ENCODE data around the gene CDYL. TPM values are rescaled to one million over a fixed set of nuclear protein-coding genes. Genes with fewer than 3 reads are reported as not detected.

CDYL gene
- total and polyA plus RNA-seq, 2 of the 4 experiments (the other 2 are of a cell fraction), result 14.2 to 92.1 TPM

- no peak overlapping the region for H2BK5ac ChIP-seq (ENCODE audit: low read depth, low read length, poor library complexity, severe bottlenecking)
- dilution Hi-C loops (cut with HindIII; ENCODE audit: low sequenced_read_pairs, unreplicated experiment), result no loop called here
- in situ Hi-C loops (cut with MboI; ENCODE audit: low sequenced_read_pairs), result no loop called here
- H4K20me1 ChIP-seq (ENCODE audit: insufficient read depth, low read length), result peaks cover 73% of the 10 kb centered on the region
- H2AK5ac ChIP-seq (ENCODE audit: low read depth, low read length), result no peak overlapping the region
- TF ChIP-seq BHLHE40 (IDR thresholded peaks at IDR 0.05; ENCODE audit: low read depth, low read length), result no peak
- no peak for TF ChIP-seq MAZ (IDR thresholded peaks at IDR 0.05; ENCODE audit: borderline replicate concordance, low read depth, low read length)
- TF ChIP-seq MAFK (IDR thresholded peaks at IDR 0.05; ENCODE audit: low read depth, low read length), result no peak
- no peak for TF ChIP-seq ELK1 (IDR thresholded peaks at IDR 0.05; ENCODE audit: borderline replicate concordance, low read depth, low read length)
- no peak for TF ChIP-seq CEBPB (IDR thresholded peaks at IDR 0.05; ENCODE audit: low read depth, low read length)
- no peak for TF ChIP-seq RFX5 (IDR thresholded peaks at IDR 0.05; ENCODE audit: low read depth, low read length)
- no peak for TF ChIP-seq SMC3 (IDR thresholded peaks at IDR 0.05; ENCODE audit: low read depth, low read length)
- no peak for TF ChIP-seq MXI1 (IDR thresholded peaks at IDR 0.05; ENCODE audit: borderline replicate concordance, low read depth, low read length)
- no peak for TF ChIP-seq RAD21 (IDR thresholded peaks at IDR 0.05; ENCODE audit: low read length)
- TF ChIP-seq CTCF (conservative IDR thresholded peaks at IDR 0.05; ENCODE audit: low read depth, low read length), result no peak
- TF ChIP-seq NFE2L2 (IDR thresholded peaks at IDR 0.05; ENCODE audit: low read depth, low read length), result no peak
- TF ChIP-seq RCOR1 (IDR thresholded peaks at IDR 0.05; ENCODE audit: insufficient replicate concordance, low read length), result no peak
- H3K36me3 ChIP-seq (ENCODE audit: control insufficient read depth, insufficient read depth, low read length), result no peaks in the 10 kb centered on the region
- H3K9ac ChIP-seq (ENCODE audit: low read depth, low read length), result no peak overlapping the region
- no peak overlapping the region for H3K23ac ChIP-seq (ENCODE audit: low read depth, low read length)
- no peak overlapping the region for H2BK15ac ChIP-seq (ENCODE audit: low read depth, low read length)
- H4K8ac ChIP-seq (ENCODE audit: low read depth in 2 of 2, low read length in 2 of 2), result no peak overlapping the region
- ATAC-seq (ENCODE audit: low read depth) (no peak), DNase-seq (no peak)
- H3K27ac ChIP-seq (ENCODE audit: insufficient read depth, low read length), result no peak overlapping the region
- H3K18ac ChIP-seq (ENCODE audit: low read depth, low read length), result no peak overlapping the region
- H4K91ac ChIP-seq (ENCODE audit: insufficient read depth, low read depth, low read length), result no peak overlapping the region
- no peak overlapping the region for H2BK120ac ChIP-seq (ENCODE audit: low read depth, low read length)
- no peaks in the 10 kb centered on the region for H3K9me3 ChIP-seq (ENCODE audit: control insufficient read depth, insufficient read depth, low read length)
- H3K79me1 ChIP-seq (ENCODE audit: low read depth in 1 of 2, low read length in 2 of 2), result peaks cover 18 to 79% of the 10 kb centered on the region in 2 experiments
- no peak overlapping the region for H3K4me3 ChIP-seq (ENCODE audit: insufficient read depth, low read depth, low read length)
- no TSS peak for BruUV-seq (replicated peaks)
- peaks cover 8% of the 10 kb centered on the region for H3K4me1 ChIP-seq (ENCODE audit: control insufficient read depth, insufficient read depth, low read length)
- no peak overlapping the region for H3K4me2 ChIP-seq (ENCODE audit: low read depth, low read length)
- H4K5ac ChIP-seq (ENCODE audit: low read depth, low read length), result no peak overlapping the region
- ChIA-PET POLR2A (ENCODE audit: unreplicated experiment) (no interaction called here), CTCF (interaction anchor here (1.6 kb wide), 1 partner anchor 17 kb away, joined by 4 read pairs; no protein-coding TSS in a partner anchor)
- H2AFZ ChIP-seq (replicated peaks; ENCODE audit: low read length, poor library complexity), result no peak overlapping the region
- H3K56ac ChIP-seq (ENCODE audit: extremely low read depth, insufficient read depth, low read length), result no peak overlapping the region
- no peak overlapping the region for H2BK20ac ChIP-seq (ENCODE audit: low read depth, low read length)
- intact Hi-C loops (cut with micrococcal nuclease), result loop anchor here (10.0 kb wide), 1 partner anchor 492 kb away; no protein-coding TSS in a partner anchor
- peaks cover 14% of the 10 kb centered on the region for H3K9me1 ChIP-seq (ENCODE audit: insufficient read depth, low read length)
- H3K27me3 ChIP-seq (ENCODE audit: control insufficient read depth, insufficient read depth, low read length), result no peaks in the 10 kb centered on the region
- H3K14ac ChIP-seq (replicated peaks; ENCODE audit: low read depth, low read length), result no peak overlapping the region
- no CpG with 5 or more reads among the region's 7 CpGs for WGBS, 2 experiments (ENCODE audit: extremely low coverage in 2 of 2, insufficient read length in 1 of 2)
- H2AK9ac ChIP-seq (replicated peaks; ENCODE audit: low read depth, low read length, poor library complexity), result no peak overlapping the region
- no peak overlapping the region for H3K4ac ChIP-seq (ENCODE audit: low read depth, low read length)
Observed at GRCh38 chr6:4806337-4806725, 30.1 kb downstream of the CDYL start.

Measured in IMR-90 (cell line).